HG03460 (cell line): Measurements from ENCODE around the gene LRMDA.

Experiments used
- ATAC-seq: cut with Tn5 transposase; IDR thresholded peaks from one replicate; pipeline ENCODE4 v1.9.1; 2021; ENCODE audit not compliant: unreplicated experiment

LRMDA gene

DNA sequence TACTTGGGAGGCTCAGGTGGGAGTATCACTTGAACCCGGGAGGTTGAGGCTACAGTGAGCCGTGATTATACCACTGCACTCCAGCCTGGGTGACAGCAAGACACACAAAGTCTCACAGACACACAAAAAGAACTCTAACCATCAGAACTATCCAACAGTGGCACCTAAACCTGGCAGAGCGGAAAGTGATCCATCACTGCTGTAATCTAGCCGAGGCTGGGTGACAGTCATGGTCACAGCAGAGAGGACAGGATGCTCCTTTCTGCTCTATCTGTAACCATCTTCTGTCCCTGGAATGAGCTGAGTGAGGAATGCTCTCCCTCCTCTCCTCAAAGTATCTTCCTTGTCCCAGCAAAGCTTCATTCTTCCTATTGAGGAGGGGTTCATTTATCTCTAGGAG, 656.6 kb downstream of the LRMDA start:
- ATAC-seq = no peak

DNA sequence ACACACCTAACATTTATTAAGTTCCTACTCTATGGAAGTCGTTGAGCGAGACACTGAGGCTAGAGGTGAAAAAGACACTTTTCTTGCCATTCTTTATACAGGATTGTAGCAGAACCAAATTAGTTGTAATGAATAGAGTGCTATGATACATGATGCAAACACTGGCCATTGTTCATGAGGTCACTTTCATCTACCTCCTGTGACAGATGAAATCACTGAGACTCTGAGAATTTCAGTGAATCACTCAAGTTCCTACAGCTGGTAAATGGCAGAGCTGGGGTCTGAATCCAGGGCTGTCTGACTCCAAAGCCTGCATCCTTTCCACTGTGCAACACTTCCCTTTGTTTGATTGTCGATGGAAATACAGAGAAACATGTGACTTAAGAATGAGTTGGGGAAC, 657.6 kb downstream of the LRMDA start:
- ATAC-seq = no peak

DNA sequence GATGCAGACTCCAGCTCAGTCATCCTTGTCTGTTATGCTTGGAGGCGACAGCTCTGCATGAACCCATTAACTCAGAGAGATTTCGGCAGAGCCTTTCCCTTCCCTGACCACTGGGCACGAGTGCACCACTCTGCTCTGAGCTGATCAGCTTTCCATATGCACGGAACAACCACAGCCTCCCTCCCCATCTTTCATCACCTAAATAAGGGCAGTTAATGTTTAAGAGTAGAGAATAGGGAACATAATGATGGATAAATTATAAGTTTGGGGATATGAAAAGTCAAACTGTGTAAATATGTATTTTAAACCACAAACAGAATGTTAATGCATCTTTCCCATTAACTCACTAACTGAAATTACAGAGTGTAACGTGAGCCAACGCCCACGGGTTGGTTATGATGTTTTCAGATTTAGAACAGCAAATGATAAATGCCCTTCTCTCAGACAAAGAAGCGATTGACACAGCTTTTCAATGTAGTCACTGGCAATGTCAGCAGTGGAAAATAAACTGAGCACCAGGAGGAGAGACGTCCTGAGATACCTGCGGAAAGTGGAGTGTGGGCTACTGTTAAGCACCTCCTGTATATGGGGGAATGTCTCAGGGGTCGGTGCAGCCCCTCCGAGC, 658.2 kb downstream of the LRMDA start:
- no peak for ATAC-seq

DNA sequence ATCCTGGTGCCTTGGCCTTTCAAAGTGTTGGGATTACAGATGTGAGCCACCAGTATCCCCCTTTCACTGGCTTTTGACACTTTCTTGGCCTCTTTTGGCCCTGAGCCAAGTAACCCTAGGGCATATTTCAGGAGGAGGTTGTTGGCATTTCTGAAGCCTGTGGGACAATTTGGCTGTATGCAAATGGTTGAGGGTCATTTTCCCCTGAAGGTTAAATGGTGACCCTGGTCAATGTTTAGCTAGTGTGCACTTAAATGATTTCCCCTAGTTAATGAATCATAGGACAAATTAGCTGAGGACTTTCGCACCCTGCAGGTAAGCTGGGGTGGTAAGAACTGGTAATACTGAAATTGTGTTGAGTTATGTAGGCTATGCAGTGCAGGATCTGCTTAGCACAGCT, 660.5 kb downstream of the LRMDA start:
- no peak for ATAC-seq

DNA sequence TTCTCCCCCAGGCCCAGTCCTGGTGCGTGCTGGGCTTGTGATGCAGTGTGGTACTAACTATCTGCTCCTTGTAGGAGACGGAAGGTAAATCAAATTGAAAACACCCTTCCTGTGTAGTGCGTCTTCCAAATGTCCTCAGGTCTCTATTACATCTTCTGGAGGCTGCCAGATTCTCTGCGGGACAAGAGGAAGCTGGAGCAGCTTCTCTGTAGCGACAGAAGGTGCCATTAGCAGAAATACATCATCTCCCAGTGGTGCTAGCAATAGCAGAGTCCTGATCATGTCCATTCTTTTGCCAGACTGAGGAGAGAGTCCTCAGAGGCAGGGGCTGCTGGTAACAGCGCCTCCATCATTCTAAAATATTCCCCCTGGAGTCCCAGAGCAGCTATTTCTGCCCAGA, 675.2 kb downstream of the LRMDA start:
- no peak for ATAC-seq

DNA sequence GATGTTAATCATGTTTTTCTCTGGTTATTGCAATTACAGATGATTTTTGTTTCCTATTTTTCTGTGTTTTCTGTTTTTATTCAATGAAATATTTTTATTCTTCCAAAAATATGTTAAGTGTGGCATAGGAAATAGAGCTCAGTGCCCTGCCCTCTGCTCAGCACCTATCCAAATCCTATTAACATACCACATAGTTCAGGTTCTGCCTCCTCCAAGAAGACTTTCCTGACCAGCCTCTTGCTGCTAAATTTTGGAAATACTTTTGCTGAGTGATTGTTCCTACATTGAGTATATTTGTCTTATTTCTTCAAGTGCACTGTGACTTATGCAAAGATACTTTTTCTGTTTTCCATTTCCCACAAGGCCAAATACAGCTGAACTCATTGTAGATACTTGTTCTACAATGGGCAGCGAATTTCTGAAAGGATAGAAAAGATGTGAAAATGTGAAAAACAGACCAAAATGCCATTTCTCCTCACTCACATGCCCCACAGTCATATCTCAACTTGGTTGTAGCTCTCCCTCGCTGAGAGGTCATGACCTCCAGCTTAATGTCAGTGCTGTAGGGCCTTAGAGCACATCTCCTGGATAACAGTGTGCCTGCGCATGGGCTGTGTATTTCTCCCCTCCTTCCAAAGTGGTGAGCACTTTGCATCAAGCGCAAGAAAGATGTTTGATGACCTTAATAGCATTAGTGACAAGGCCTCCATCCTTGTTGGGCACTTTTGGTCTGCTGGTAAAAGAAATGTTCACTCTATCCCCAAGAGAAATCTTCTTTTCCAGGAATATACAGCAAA, 677.3 kb downstream of the LRMDA start:
- ATAC-seq = no peak

DNA sequence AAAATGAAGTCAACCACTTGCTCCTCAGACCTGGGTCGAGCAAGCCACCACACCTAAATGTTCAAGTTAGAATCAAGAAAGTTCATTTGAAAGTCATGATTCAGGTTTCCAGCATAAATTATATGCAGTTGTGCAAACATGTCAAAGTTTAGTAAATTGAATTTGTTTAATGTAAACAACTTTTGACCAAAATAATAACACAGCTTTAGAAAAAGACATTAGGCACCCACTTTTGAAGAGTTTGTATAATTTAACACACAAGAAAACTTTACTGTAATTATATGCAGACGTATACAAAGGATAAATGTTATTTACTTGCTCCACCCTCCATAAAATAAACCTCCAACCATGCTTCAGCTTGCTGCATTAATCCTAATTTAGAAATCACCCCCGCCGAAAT, 680.0 kb downstream of the LRMDA start:
- no peak for ATAC-seq

DNA sequence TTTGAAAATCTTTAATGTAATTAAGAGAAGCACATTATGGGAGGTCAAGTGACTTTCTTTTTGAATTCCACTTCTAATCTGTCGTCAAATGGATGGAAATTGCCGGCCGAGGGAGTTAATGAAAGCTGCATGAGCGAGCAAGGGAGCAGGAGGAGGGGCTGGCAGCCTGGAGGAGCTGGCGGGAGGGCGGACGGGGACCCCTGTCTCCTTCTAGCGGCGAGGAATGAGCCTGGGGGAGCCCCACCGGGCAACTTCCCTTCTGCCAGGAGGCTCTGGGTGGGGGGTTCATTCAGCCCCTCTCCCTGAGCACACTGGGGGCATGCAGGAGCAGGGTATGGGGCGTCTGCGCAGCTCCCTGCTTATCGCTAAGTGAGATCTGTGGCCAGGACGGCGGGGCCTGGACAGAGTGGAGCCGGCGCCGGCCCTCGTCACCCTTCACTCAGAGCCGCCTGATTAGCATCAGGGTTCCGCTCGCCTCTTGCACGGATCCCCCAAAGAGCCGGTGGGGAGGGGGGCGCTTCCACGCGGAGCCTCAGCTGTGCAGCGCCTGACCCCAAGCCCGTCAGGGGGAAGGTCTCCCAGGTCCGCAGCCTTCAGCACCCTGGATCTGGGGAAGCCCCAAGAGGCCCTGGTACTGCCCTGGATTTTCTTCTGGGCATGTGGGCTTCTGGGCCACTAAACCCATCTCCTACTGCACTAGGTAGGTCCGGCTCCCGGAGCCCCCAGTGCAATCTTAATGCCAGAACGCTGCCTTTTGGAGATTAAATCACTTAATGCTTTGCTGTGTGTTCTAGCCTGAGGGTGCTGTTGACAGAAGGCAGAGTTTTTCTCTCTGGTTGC, 680.8 kb downstream of the LRMDA start:
- ATAC-seq = no peak

DNA sequence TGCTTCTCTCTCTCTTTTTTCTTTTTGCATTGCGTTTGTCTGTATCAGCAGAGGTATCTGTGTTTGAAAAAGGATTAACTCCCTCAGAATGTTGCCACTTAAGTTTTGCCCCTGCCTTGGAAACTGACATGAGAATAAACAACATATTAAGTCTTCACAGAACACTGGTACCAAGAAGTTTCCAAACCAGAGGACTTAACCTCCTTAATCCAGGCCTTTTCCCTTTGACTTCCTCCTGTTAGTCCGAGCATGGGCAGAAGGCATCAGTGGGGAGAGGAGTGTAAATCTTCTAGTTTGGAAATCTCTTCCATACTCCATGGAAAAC, 681.4 kb downstream of the LRMDA start:
- no peak for ATAC-seq

DNA sequence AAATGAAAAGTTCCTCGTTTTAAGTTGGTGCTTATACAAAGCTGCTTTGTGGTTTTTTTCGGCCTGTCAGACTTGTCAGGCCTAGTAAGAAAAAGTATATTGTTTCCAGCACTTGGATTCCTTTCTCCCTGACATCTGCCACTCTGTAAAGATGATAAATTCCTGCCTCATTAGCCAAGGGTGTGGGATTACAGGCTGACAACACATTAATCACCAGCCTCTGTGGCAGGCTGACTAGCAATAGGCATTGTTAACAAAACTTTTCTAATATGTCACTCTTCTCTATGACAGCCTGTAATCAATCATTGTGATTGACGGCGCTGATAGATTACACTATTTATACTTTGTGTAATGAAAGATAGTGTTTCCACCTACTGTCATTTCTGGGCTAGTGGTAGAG, 682.5 kb downstream of the LRMDA start:
- no peak for ATAC-seq

DNA sequence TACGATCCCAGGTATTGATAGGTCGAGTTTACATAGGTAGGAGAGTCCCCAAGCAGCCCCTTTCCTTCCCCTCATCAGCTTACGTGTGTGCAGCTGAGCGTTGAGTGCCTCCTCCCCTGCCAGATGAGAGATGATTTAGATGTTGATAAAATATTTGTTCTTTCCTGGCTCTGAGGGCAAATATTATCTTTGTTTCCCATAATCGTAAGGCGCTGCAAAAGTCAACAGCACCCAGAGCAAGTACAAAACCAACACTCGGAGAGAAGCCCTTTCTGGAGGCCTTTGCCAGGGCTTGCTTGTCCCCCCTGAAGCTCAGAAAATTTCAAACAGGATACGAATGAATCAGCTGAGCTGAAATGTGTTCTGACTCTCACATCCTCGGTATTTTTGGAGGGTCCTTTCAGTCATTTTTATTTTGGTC, 683.2 kb downstream of the LRMDA start:
- ATAC-seq = no peak

DNA sequence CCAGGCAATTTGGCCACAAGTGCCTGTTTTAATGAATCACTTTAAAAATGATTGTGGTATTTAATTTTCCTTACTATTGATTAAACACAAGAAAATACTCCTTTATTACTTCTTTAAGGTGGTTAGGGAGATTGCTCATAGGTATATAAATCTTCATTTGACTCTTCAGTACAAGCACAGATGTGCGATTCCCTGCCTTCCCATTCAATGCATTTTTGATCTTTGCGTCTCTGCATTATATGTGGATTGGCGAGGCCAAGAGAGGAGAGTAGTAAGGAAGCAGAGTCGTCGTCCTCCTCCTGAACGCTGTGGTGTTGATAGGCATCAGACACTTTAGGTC, 683.7 kb downstream of the LRMDA start:
- no peak for ATAC-seq

DNA sequence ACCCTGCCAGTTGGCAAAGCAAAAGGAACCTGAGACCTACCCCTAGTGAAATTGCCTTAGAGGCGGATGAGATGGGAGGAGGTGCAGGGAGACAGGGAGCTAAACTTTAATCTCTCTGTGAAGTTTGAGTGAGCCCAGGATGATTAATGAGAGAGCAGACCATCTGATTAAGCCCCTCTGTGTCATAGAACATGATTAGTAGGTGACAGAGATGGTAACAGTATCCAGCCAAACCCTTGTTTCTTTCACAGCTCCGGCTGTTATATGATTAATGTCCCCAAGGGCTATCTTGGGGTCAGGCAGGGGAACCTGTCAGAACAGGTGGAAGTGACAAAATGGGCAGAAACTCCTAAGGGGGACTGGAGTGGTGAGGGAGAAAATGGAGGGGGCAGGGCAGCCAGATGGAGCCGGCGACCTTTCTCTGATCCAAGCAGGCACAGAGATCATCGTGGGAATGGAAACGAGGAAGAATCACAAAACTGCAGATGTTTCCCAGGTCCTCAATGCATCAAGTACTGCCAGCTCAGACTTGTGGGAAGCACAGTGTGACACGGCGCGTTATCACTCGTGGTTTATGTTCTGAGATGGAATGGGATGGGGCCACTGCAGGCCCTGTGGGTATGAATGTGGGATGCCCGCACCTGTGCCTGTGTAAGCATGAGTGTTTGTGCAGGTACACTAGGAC, 684.2 kb downstream of the LRMDA start:
- no peak for ATAC-seq

DNA sequence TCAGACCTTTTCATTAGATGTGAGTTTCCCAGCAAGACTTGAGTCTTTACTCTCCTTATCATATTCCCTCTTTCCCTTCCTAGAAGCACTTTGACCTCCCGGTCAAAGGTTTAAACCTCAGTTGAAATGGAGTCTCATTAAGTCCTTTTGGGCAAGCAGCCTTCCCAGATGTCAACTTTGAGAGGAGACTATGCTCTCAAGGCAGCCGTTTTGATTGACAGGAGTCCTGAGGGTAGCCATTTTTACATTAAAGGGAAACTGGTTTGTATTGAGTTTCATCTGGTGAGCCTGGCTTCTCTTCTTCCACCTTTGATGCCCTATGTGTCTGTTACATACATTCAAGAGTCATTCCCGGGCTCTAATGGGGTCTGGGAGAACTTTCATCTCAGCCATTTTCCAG, 685.1 kb downstream of the LRMDA start:
- no peak for ATAC-seq

DNA sequence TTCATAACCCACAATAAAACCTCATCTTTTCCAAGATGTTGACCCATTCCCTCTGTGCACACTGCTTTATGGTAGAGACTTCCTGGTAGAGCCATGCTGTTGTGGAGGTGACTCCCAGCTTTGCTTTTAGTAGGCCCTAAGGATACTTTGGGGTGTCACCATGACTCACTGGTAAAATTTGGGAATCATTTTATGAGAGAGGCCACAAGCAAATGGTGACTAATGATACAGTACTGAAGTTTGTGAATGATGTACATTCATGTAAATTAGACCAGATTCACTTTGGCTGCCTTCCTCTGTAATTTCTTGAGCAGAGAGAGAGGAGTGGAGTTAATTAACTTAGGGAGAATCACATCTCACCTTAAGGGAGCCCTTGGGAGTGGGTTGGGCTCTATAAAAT, 686.5 kb downstream of the LRMDA start:
- no peak for ATAC-seq

DNA sequence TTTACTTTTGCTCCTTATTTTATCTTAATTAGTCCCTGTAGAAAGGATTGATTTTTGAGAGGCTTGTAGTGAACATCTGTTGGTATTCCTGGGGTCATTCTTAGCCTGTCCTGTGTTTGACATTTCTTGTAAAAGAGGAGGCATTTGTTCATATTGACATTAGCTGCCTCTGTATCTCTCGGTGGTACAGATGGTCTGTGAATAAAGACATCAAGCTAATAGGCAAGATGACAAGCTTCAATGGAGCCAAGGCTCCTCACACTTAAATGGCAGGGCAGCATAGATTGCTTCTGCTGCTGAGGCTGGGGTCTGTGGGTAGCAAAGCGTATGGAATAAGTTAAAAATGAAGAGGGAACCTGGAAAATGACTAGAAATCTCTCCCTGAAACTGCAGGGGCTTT, 687.6 kb downstream of the LRMDA start:
- ATAC-seq = no peak

DNA sequence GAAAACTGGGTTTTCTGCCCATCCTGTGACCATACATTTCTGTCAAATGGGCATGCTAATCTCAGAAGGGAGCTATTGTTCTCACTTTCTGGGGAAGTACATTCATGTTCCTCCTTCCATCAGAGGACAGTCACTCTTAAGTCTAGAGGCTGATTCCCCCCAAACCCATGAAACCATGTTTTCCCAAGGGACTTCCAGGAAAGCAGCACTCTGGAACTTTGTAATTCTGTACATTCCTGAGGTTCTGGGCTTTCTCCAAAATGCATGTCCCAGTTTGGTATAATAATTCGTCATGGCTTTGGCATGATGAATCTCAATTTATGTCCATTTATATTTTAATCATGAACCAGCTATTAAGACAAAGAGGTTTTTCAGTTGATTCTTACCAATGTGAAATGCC, 688.1 kb downstream of the LRMDA start:
- no peak for ATAC-seq

DNA sequence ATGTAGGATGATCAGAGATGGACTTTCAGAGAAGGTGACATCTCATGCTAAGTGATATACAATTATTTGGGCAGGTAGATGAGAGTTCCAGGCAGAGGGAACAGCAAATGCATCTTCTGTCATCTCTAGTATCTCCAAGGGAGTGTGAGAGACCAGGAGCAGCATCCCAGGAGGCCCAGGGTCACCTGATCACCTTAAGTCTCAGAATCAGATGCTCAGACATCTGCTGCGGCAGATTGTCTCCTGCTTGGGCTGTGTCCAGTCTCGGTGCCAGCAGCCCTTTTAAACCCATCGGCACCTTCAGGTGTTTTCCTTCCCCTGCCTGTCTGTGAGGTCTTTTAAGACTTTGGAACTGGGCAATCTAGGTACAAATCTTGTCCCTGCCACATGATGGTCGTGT, 690.6 kb downstream of the LRMDA start:
- ATAC-seq = no peak

DNA sequence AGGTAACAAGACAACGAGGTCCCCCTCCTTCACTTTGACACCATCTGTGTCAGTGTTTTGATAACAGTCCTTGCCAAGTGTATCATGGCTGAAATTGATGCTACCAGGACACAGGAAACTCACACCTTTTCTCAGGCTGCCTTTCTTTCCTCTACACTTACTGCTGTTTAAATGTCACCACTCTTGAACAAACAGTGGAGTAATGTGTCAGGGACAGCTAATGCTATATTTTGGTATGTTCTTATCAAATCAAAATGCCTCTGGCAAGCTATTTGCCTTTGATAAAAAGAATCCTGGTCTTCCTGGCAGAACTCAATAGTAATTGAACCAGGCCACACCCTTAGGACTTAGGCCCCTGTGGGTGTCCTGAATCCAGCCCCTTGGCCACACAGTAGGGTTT, 692.9 kb downstream of the LRMDA start:
- ATAC-seq = no peak

DNA sequence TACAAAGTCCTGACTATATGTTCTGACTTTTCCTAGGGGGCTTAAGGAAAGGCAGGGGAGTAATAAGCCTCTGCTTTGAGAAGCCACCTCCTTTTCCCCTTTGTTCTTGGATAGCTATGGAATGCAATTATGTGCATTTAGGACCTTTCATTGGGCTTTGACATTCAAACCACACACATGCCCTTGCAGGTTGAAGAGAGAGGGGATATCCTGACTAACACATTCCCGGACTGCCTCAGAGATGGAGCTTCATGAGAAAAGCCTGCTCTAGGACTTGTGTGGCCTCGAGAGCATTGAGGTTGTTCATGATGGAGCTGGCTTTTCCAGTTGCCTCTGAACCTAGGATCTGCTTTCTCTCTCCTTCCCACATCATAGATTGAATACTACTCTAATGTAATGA, 694.5 kb downstream of the LRMDA start:
- ATAC-seq = no peak

DNA sequence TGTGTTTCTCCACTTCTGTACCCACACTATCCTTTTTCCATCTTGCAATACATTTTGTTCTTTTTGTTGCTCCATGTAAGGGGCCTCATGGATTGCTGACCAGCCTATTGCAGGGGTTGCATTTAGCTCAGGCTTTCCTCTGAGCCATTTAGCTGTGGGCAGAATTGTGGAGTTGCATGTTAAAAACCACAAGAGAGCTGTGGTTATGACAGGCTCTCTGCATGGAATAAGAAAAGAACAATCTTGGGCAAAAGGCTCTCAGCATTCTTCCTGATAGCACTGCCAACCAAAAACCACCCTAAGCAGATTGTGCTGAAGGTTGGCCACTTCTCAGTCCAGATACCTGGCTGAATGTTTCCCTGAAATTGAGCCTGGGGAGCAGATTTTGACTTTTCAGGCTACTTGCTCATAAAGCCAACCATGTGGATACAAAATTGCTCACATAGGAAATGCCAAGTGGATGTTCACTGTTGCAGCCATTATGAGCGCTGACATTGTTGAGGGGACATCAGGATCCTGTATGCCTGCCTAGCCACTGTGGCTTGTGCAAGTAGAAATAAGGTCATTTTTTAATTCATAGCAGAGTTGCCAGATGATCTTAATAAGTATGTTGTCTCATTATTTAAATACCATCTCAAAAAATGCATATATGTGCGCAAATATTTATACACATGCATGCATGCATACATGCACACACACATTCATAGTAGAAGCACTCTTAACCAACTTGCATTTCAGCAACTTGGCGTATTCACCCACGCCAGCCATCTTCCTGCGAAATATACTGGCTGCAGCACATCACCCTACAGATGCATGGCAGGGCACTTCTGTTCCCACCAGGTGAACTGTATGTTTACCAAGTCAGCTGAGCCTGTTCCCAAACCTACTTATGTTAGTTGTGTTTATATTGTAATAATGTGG, 695.4 kb downstream of the LRMDA start:
- no peak for ATAC-seq
